GM19099 (cell line): ENCODE measurements around the gene PHF2.

Experiments used
- POLR2A ChIP-seq: IDR thresholded peaks from 3 replicates; pipeline ENCODE4 v1.6.1; 2011; ENCODE audit warnings: low read depth; ENCODE audit not compliant: insufficient read length; ENCODE audit errors: extremely low read depth

PHF2 gene

DNA sequence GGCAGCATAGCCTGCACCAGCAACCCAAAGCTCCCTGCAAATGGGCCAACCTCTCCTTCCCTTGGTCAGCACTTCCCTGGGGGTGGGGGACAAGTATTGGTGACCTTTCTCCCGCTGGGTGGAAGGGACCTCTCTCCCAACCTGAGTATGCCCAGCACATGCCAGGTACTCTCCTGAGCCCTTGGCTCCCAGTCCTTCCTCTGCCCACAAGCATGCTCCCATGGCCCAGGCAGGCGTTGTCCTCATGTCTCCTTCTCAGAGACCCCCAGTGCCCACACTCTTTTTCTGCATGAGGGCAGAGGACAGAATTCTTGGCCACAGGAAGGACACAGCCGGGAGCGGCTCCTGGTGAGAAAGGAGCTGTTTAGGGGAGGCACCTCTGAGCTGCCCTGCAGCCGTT is 60.3 kb downstream of the PHF2 start:
- no peak for TF ChIP-seq POLR2A

DNA sequence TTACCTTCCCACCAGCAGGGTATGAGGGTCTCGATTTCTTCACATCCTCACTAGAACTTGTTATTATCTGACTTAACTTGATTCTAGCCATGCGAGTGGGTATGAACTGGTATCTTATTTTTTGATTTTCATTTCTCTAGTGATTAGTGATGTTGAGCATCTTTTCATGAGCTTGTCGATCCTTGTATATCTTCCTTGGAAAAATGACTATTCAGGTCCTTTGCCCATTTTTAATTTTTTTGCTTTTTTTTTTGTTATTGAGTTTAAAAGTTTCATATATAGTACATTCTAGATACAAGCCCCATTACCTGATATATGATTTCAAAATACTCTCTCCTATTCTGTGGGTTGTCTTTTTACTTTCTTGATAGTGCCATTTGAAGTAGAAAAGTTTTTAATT is 61.5 kb downstream of the PHF2 start:
- TF ChIP-seq POLR2A, result no peak

DNA sequence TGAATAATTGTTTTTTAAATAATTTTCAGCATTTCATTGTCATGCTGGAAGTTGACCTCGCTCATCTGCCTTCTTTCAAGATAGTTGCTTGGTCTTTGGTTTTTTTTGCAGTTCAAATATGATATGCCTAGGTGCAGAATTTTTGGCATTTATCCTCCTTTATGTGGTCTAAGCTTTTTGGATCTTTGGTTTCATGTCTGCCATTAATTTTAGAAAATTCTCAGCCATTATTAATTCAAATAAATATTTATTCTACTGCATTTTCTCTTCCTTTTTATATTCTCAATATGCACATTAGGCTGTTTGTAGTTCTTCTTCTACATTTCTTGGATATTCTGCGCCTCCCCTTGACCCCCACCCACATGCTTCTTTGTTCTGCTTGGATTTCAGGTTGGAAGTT is 63.6 kb downstream of the PHF2 start:
- TF ChIP-seq POLR2A, result no peak

DNA sequence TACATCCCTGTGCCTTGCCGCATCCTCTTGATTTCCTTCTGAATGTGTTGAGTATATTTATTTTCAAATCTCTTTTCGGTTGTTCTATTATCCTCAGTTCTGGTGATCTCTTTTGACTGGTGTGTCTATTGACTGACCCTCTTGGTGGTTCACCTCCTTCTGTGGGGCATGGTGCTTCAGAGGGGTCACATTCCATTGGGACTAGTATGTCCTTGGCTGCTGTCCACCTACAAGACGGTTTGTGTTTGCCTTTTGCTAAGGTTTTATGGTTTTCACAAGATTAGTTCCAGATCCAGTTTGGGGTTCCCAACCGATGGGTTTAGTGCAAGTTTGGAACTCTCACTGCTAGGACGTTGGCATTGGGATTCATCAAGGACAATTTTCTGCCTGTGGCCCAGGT is 66.6 kb downstream of the PHF2 start:
- TF ChIP-seq POLR2A, result no peak

DNA sequence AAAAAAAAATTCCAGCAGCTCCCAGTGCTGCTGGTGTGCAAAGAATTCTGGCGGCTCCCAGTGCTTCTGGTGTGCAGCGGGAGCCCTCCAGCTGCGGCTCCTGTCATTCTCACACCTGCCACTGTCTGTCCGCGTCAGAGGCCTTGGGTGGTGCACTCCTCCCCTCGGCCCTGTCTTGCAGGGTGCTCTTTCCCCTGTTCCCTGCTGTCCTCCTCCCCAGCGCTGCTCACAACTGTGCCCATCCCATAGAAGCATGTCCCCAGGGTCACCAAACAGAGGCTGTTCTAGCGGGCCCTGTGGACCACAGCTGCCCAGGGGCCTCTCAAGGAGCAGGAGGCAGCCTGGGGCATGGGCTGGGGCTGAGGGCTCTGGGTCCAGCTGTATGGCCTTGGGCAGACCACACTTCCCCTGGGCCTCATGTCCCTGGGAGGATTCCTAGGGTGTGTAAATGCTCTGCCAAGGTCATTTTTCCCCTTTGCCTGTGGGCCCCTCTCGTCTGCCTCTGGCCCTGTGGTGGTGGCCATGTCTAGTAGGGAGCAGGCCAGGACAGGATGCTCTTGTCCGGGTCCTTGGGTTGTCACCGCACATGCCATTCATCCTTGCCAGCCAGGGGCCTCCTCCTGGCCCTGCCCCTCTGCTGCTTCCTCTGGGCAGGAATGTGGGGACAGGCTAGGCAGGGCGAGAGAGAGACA is 68.2 kb downstream of the PHF2 start:
- TF ChIP-seq POLR2A, result no peak

DNA sequence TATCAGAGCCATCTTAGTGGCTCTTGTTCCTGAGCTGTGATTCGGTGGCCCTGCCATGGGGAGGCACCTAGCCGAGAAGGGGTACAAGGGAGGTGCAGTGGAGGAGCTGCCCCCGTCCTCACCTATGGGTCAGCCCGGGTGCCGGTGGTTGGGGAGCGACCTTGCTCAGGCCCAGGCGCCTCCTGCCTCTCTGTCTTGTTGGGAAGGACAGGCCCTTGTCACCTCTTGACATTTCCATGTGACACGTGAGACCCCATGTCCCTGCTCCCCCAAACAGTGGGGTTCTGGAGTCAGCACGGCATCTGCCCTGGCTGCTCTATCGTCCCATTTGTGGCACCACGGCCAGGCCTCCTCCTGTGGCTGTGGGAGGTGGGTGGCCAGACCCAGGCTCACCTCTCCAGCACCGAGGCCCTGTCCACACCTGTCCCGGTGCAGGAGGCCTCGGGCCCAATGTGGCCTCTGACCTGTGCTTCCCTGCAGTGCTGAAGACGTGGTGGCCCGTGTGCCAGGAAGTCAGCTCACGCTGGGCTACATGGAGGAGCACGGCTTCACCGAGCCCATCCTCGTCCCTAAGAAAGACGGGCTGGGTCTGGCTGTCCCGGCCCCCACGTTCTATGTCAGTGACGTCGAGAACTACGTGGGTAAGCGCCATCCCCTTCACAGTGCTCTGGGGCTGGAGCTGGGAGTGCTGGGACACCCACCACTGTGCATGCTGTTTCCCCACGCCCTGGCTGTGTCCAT is 68.9 kb downstream of the PHF2 start:
- TF ChIP-seq POLR2A, result no peak

DNA sequence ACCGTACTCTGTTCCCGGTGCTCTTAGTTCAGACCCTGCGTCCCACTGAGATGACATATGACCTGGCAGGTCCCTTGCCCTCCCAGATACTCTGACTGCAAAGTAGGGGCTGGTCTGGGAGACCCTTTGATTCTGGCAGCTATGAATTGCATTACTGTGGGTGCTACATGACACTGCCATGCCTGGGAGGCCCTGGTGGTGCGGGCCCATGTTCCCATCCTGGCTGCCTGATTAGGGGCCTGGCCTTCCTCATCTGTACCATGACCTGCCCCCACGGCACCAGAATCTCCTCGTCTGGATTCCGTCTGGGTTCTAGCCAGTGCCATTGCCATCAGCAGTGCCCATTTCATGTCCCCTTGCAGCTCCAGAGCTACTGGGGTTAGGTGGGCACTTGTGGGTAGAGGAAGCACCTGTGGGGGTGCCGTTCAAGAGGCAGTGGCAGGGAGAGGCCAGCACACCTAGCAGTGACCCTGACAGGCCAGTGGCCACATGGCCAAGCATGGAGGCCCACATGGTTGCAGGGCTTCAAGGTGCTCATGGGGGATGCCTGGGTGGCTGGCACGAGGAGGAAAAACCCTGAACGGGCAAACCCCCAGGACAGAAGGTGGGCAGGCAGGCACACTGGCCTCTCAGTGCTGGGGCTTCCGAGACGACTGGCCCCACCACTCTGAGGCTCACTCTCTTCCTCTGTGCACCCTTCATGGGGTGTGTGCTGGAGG is 69.7 kb downstream of the PHF2 start:
- TF ChIP-seq POLR2A, result no peak

DNA sequence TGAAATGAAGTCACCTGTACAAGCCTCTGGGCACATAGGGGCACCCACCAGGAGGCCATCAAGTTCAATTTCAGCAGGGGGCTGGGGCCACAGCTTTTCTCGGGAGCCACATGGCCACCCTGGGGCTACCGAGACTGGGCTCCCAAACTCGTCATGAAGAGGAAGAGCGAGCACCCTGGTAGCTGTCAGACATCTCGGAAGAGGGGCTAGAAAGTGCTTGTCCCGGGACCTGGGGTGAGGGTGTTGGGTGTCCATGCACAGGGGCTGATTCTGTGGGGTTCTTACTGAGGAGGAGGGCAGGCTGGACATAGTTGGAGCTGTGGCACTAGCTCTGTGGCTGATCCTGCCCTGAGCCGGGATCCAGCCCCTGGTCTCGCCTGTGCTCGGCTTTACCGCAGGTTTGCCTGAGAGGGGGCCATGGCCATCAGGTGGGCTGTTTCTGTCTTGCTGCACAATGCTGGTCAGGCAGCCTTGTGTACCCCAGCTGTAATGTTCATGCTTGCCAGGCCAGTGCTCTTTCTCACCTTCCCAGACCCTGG is 70.3 kb downstream of the PHF2 start:
- no peak for TF ChIP-seq POLR2A

DNA sequence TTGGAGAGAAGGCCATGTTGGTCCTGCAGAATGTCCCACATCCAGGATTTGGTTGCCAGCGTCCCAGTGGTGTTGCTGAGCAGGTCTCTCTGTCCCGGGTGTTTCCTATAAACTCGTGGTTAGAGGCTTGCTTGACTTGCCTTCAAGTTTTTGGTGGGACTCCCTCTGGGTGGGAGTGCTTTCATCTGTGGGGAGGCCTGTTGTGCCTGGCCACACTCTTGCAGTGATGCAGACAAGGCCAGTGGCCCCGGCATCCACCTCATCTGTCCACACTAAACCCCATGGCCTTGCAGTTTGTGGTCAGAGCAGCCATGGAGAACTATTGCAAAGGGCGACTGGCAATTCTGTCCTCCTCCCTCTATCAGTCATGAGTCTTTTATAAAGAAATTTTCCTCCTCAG is 71.8 kb downstream of the PHF2 start:
- no peak for TF ChIP-seq POLR2A

DNA sequence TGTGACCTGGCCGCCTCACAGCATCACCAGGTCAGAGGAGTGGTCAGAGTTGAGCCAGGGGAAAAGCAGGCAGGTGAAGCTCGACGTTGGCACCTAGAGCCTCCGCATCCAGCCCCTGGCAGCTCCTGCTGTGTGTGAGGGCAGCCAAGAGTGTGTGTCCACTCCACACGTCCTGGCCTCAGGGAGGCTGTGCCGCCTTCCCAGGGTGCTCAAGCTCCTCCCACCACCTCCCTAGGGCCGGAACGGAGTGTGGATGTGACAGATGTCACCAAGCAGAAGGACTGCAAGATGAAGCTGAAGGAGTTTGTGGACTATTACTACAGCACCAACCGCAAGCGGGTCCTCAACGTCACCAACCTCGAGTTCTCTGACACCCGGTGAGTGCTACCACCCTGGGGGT is 72.5 kb downstream of the PHF2 start:
- no peak for TF ChIP-seq POLR2A

DNA sequence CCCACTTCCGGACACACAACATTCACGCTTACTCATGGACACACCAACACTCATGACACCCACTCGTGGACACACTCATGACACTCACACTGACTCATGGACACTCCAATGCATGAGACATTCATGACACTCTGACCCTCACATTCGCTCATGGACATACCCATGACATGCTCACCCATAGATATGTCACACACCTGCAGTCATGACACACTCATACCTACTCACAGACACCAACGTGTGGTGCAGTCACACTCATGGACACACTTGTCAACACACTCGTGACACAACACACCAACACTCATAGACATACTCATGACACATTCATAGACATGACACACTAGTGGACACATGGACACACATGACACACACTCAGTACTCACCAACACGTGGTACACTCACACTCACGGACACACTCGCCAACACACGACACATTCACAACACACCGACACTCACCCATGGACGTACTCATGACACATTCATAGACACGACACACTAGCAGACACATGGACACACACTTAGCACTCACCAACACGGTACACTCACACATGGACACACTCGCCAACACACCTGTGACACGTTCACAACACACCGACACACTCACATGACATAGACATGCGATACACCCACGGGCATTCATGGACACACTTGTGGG is 73.4 kb downstream of the PHF2 start:
- TF ChIP-seq POLR2A, result no peak

DNA sequence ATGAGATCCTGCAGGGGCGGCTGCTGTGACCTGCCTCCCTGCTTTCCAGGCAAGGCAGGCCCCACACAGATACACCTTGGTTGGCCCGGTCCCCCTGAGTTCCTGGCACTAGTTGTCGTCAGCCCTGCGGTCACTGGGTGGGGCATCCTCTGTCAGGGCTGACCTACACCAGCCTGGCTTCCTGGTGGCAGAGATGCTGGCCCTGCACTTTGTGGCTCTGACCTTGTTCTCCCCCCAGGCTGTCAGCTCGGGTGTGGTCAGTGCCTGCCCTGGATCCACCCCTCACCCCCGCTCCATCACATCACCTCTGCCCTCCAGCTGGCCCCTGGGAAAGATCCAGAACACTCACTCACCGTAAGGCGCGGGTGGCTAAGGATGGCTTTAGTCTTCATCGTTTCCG is 74.1 kb downstream of the PHF2 start:
- no peak for TF ChIP-seq POLR2A

DNA sequence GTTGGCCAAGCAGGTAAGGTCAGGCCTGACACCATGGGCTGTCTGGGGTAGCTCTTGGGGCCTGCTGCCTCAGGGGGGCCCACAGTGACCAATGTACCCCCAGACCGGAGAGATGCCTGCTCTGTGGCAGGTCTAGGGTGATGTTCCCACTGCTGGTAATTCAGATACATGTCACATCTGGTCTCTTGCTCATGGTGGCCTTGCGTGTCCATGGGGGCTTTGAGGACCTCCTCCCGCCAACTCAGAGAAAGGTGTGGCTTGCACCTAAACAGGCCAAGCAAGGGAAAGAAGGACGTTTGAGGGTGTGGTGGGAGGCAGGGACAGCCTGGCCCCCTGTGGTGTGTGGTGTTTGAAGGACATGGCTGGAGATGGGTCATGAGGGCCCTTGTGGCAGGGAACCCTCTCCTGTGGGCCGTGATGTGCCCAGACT is 75.2 kb downstream of the PHF2 start:
- TF ChIP-seq POLR2A, result no peak

DNA sequence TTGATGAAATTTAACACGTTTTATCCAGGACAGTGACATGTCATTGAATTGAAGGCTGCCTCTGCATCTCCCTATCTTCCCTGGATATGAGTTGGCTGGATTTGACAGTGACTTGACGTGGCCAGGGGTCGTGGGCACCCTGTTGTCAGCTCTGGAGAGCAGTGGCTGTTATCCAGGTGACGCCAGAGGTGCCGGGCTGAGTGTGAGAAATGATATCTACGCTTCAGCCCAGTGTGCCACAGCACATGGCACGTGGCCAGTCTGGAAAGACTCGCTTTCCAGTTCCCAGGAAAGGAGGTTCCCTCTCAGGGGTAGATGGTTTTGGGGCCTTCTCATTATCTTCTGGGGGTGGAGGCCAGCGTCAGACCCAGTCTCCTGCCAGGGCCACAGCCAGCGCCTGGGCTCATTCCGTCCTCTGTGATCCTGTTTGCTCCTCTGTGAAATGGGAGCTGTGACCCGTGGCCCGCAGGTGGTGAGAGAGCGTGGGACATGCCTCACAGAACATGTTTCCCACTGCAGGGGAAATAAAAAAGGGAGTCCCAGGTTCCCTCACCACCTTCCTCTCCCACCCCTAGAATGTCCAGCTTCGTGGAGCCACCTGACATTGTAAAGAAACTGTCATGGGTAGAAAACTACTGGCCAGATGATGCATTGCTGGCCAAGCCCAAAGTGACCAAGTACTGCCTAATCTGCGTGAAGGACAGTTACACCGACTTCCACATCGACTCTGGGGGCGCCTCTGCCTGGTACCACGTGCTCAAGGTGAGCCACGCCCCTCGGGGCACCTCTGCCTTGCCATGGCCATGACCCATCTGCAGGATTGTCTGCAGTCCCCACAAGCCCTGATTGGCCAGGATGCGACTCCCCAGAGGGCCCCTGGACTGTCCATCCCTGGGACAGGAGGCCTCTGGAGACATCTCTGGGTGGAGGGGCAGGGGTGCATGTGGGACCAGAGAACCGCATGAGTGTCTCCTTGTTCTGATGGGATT is 76.5 kb downstream of the PHF2 start:
- no peak for TF ChIP-seq POLR2A
